AG04449 (cell line): Measurements from ENCODE around the gene SND1.

Experiments used
- CTCF ChIA-PET: fragments of 350-600 bp; formaldehyde crosslinking; extraction: SDS; loops from one replicate; lab custom pipeline; 2021; ENCODE audit warnings: antibody characterized with exemption; lab: Yijun Ruan, JAX
- POLR2A ChIA-PET: fragments of 400-600, 350-600 bp; formaldehyde crosslinking; extraction: SDS; loops from one replicate; lab custom pipeline; 2020; ENCODE audit warnings: antibody characterized with exemption, inconsistent platforms; lab: Yijun Ruan, JAX
- DNase-seq: peaks from one replicate; pipeline ENCODE4 v3.0.0-alpha.2; 2010; ENCODE audit warnings: low read depth, low spot score
- H3K4me3 ChIP-seq: 2 replicates; pipeline ENCODE4 v1.5.1; 2011; ENCODE audit warnings: low read depth, mild to moderate bottlenecking, control low read depth, low read length
- CTCF ChIP-seq: IDR thresholded peaks from one replicate; pipeline ENCODE4 v1.5.1; 2011; ENCODE audit warnings: mild to moderate bottlenecking, moderate library complexity, low read length, control low read depth, inconsistent platforms; ENCODE audit not compliant: insufficient read depth; ENCODE audit errors: missing control alignments

Gene SND1

GRCh38 chr7:127689194-127689772 is 37.3 kb downstream of the SND1 start:
- H3K4me3 ChIP-seq: no peak overlapping the region
- CTCF ChIA-PET: no interaction called here
- POLR2A ChIA-PET: no interaction called here
- no peak for DNase-seq
- TF ChIP-seq CTCF: no peak

DNA sequence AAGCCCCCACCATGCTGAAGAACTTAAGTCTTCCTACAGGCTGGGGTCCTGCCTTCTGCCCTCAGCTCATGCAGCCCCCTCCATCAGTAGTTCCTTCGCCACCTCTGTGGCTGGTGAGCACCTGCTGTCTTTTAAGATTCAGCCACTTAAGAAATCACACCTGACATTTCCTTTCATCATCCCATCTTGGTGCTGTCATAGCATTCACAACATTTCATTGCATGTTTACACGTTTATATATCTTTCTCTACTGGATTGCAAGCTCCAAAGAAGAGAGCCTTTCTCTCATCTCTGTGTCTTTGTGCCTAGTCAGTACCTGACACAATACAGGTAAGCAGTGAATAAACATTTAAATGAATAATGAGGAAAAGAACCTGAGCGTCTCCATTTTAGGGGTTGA is 38.3 kb downstream of the SND1 start:
- no peak for DNase-seq
- ChIA-PET POLR2A (no interaction called here), CTCF (interaction anchor here (0.6 to 1.3 kb wide), 4 partner anchors 18 to 378 kb away, joined by 3 read pairs; no protein-coding TSS in a partner anchor)
- TF ChIP-seq CTCF: no peak
- H3K4me3 ChIP-seq: no peak overlapping the region

DNA sequence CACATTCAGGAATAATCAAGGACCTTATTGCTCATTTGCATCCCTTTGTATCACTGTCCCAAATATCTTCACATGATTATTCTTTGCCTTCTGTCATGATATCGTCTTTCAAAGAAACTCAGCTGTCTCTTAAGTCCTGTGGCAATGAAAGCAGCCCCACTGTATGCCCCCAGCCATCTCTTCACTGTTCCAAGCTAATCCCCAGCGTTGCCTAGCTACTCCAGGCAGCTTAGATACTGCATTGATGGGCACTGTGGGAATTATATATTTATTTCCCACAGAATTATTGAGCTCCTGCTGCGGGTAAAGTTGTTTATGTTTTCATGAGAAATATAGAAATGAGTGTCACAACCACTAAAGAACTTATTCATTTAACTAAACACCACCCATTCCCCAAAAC is 38.8 kb downstream of the SND1 start:
- TF ChIP-seq CTCF: no peak
- CTCF ChIA-PET: interaction anchor here (0.6 to 1.3 kb wide), 4 partner anchors 18 to 378 kb away, joined by 3 read pairs; no protein-coding TSS in a partner anchor
- POLR2A ChIA-PET: no interaction called here
- DNase-seq: no peak
- H3K4me3 ChIP-seq: no peak overlapping the region

GRCh38 chr7:127692200-127692599 is 40.2 kb downstream of the SND1 start:
- ChIA-PET POLR2A (no interaction called here), CTCF (interaction anchor here (0.8 kb wide), 1 partner anchor 13 kb away, joined by 4 read pairs; no protein-coding TSS in a partner anchor)
- no peak for DNase-seq
- no peak overlapping the region for H3K4me3 ChIP-seq
- no peak for TF ChIP-seq CTCF

DNA sequence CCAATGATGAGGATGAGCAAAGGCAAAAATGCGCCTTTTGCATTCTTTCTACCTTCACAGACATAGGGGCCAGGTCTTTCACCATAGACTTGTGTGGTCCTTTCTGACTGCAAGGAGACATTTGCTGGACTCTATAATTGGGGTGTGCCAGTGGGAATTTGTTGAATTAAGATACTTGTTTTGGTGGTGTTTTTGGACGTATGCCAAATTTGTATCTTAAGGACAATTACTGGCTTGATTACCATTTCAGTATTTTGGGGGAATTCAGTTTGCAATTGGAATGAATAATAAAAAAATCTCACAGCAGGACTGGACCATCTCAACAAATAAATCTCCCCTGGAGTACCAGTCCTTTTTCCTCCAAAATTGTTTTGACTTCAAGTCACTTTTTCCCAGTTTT is 47.9 kb downstream of the SND1 start:
- ChIA-PET POLR2A (no interaction called here), CTCF (interaction anchor here (1.5 kb wide), 1 partner anchor 9 kb away, joined by 6 read pairs; no protein-coding TSS in a partner anchor)
- H3K4me3 ChIP-seq: no peak overlapping the region
- no peak for TF ChIP-seq CTCF
- no peak for DNase-seq

DNA sequence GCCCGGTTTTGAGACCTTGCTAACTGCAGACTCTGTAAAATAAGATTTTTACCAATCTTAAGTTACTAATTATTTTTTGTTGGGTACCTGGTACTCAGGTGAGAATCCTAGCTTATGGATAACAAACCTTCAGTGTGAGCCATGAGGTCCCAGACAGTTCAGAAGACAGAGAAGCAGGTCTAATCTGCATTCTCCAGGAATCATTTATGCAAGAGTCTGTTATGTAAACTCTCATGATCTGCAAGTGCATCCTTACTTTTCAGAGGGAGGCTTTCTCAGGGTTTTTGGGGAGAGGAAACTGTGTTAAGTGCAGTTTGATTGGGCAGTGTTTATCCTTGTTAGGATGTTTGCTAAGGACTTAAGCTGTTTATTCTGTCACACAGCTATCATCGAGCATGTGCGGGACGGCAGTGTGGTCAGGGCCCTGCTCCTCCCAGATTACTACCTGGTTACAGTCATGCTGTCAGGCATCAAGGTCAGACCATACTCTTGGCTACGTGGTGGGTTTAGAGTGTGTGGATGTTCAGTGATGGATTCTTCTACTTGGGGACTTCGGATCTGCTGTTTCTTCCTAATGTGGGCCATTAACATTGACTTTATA is 50.2 kb downstream of the SND1 start:
- CTCF ChIA-PET: interaction anchor here (1.7 kb wide), 1 partner anchor 507 kb away, joined by 4 read pairs; no protein-coding TSS in a partner anchor
- POLR2A ChIA-PET: no interaction called here
- H3K4me3 ChIP-seq: no peak overlapping the region
- DNase-seq: no peak
- no peak for TF ChIP-seq CTCF
